Stimulated activated naive CD8-positive, alpha-beta T cell treated with anti-CD3 and anti-CD28 coated beads, Interleukin-15, amount 100 ng/mL, for 72 hours (primary cell): ENCODE results near the gene NLRP6.
A peak's percentile ranks its signal among the peaks of the same experiment; 100 is the strongest.
"Not testable (repeated sequence)": the region's sequence is repeated elsewhere in the genome, so short reads cannot be mapped to it uniquely, and the experiment has no call there.

ENCODE experiments used
- ATAC-seq: fragments of 150-1000 bp; cut with Tn5 transposase; 2 replicates; pipeline ENCODE4 v1.10.0; 2021; ENCODE audit warnings: mild to moderate bottlenecking, moderate library complexity
- DNase-seq, 2 donors: peaks; one replicate each; pipeline ENCODE4 v3.0.0; 2021 to 2022
- H3K27ac Mint-ChIP-seq, 2 donors: one replicate each; pipeline ENCODE4 v1.8.0; 2022; ENCODE audit warnings: mild to moderate bottlenecking in 2 of 2, mixed read lengths in 2 of 2, moderate library complexity in 2 of 2
- H3K27me3 Mint-ChIP-seq: one replicate; pipeline ENCODE4 v1.8.0; 2022; ENCODE audit warnings: mixed read lengths
- H3K4me1 Mint-ChIP-seq: one replicate; pipeline ENCODE4 v1.8.0; 2022; ENCODE audit warnings: mild to moderate bottlenecking, mixed read lengths
- H3K4me3 Mint-ChIP-seq, 2 donors: one replicate each; pipeline ENCODE4 v1.8.0; 2022; ENCODE audit warnings: mild to moderate bottlenecking in 2 of 2, mixed read lengths in 2 of 2, moderate library complexity in 1 of 2
- H3K9me3 Mint-ChIP-seq, 2 donors: one replicate each; pipeline ENCODE4 v1.8.0; 2022; ENCODE audit warnings: mixed read lengths in 2 of 2

Gene NLRP6

DNA sequence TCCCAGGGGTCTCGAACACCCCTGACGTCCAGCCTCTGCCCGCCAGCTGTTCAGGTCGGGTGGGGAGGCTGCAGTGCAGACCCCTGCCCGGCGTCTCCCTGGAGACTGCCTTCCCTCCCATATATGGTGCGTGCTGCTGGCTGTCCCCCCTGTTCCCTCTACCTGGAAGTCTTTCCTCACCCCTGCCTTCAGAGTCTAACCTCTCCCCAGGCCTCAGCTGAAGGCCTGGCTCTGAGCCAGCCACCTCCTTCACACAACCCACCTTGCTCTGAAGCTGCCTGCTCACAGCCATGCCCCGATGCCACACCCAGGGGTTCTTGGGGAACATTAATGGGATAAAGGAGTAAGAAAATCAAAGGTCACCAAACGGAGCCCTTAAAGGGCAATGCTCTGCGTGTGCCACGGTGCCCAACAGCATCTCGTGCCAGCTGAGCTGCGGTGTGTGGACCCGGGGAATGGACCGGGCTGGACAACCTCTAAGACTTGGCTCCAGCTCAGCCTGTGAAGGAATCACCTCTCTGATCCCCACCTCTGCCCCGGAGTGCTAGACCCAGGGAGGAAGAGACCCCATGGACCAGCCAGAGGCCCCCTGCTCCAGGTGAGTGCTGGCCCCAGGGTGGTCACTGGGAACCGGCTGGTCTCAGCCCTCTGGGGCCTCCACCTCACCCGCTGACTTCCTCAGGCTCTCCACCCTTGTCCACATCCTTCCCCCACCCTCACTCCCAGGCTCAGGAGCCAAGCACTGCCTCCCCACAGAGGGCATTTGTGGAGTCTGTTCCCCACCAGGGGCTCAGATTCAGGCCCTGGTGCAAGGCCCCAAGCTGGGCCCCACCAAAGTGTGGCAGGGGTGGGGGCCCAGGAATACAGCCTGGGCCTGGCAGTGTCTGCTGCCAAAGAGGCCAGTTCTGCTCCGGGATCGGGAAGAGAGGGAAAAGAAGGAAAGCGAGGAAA lies at the start of gene NLRP6:
NLRP6 (plus strand) TSS at position 407 of the 951 bp plus-strand sequence; CDS start at position 570, 163 bp downstream.
- Mint-ChIP-seq H3K9me3 (peaks cover 15 to 16% of the 10 kb centered on the region in 2 donors), H3K4me1 (peaks cover 47% of the 10 kb centered on the region), H3K4me3 (peak within 1 kb of the TSS; percentile 89), H3K27ac (peak within 1 kb of the TSS; percentile 93 to 98), H3K27me3 (peaks cover 26% of the 10 kb centered on the region)
- DNase-seq = peak; percentile 17 to 41
- ATAC-seq = no peak

DNA sequence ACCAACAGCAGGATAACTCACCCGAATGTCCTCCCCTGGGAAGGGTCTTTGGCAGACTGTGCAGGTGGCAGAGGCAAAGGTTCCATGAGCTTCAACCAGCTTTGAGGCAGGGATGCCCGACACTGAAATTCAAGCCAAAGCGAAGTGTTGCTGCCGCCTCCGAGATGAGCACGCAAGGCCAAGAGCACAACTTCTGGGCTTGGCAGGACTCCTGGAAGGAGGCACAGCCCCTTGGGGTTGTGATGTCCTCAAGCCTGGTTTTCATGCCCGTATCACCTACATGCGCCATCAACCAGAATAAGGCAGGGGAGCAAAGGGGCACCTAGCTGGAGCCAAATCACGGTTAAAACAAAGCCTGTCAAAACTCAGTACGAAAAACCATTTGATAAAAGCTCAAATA lies 47.8 kb upstream of the NLRP6 start:
- no peak for DNase-seq
- ATAC-seq = no peak
- Mint-ChIP-seq H3K4me1 (peaks cover 50% of the 10 kb centered on the region), H3K27me3 (no peaks in the 10 kb centered on the region), H3K4me3 (no peak overlapping the region), H3K27ac (no peak overlapping the region), H3K9me3 (no peaks in the 10 kb centered on the region)

DNA sequence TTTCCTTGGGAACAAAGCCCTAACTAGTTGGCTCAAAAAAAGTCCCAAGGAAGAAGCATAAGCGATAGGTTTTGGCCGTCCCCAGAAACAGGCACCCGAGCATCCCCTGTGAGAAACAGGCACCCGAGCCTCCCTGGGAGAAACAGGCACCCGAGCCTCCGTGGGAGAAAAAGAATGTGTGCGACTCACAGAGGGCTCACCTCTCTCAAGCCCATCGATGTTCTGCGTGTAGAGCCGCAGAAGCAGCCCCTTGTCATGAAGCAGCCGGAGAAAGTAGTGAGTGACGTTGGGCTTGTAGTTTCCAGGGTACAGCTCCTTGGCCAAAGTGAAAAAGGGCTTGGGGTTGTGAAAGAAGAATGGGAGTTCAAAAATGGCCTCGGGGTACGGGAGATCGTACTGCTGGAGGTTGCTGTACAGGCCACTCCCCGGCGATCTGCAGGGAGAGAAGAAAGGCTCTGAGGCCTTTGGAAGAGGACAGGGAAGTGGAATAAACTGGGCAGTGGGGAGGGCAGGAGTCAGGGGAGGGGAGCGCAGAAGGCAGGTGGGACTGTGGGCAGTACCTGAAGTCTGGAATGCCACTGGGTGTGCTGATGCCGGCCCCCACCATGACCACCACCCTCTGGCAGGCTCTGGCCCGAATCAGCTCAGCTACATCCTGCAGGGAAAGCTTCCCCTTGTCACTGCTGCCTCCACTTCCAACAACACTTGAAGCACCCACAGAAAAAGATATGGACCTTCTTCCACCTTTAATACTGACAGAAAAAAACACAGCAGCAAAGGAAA lies 45.2 kb upstream of the NLRP6 start:
- Mint-ChIP-seq H3K4me3 (no peak overlapping the region), H3K4me1 (peaks cover 40% of the 10 kb centered on the region), H3K27me3 (no peaks in the 10 kb centered on the region), H3K27ac (no peak overlapping the region), H3K9me3 (no peaks in the 10 kb centered on the region)
- ATAC-seq = no peak
- DNase-seq = no peak

DNA sequence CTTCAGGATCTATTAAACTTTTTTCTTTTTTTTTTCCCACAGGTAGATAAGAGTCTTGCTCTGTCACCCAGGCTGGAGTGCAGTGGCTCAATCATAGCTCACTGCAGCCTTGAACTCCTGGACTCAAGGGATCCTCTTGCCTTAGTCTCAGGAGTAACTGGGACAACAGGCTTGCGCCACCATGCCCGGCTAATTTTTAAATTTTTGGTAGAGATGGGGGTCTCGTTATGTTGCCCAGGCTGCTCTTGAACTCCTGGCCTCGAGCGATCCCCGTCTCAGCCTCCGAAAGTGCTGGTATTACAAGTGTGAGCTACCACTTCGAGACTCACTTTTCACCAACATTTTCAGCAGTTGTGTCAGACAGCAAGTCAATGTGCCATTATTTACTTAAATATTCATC lies 43.0 kb upstream of the NLRP6 start:
- H3K4me1 Mint-ChIP-seq = peaks cover 50% of the 10 kb centered on the region
- ATAC-seq (no peak), DNase-seq (no peak)
- H3K27ac Mint-ChIP-seq = peak overlapping the region; percentile 86 to 89
- H3K9me3 Mint-ChIP-seq = no peaks in the 10 kb centered on the region
- H3K4me3 Mint-ChIP-seq = peak overlapping the region; percentile 97 to 98
- no peaks in the 10 kb centered on the region for H3K27me3 Mint-ChIP-seq

GRCh38 chr11:235609-235996 lies 42.6 kb upstream of the NLRP6 start:
- no peak for DNase-seq
- no peaks in the 10 kb centered on the region for H3K27me3 Mint-ChIP-seq
- H3K4me3 Mint-ChIP-seq = peak overlapping the region; percentile 97 to 98
- ATAC-seq = peak; percentile 66
- H3K27ac Mint-ChIP-seq = peak overlapping the region; percentile 86 to 89
- peaks cover 52% of the 10 kb centered on the region for H3K4me1 Mint-ChIP-seq
- H3K9me3 Mint-ChIP-seq = no peaks in the 10 kb centered on the region

- no peaks in the 10 kb centered on the region for H3K9me3 Mint-ChIP-seq
- ATAC-seq (peak; percentile 91), DNase-seq (peak; percentile 81 to 88)
- peaks cover 54% of the 10 kb centered on the region for H3K4me1 Mint-ChIP-seq
- no peaks in the 10 kb centered on the region for H3K27me3 Mint-ChIP-seq
- H3K4me3 Mint-ChIP-seq = peak within 1 kb of the TSS; percentile 97 to 98
- peak within 1 kb of the TSS; percentile 99 for H3K27ac Mint-ChIP-seq
These were observed 42.0 kb upstream of the NLRP6 start, which contains the start of gene SIRT3 for GRCh38 chr11:235997-236773. Gene SIRT3, minus strand, starts transcription at chr11:236342. Its CDS starts 14 bp downstream, at chr11:236328.

DNA sequence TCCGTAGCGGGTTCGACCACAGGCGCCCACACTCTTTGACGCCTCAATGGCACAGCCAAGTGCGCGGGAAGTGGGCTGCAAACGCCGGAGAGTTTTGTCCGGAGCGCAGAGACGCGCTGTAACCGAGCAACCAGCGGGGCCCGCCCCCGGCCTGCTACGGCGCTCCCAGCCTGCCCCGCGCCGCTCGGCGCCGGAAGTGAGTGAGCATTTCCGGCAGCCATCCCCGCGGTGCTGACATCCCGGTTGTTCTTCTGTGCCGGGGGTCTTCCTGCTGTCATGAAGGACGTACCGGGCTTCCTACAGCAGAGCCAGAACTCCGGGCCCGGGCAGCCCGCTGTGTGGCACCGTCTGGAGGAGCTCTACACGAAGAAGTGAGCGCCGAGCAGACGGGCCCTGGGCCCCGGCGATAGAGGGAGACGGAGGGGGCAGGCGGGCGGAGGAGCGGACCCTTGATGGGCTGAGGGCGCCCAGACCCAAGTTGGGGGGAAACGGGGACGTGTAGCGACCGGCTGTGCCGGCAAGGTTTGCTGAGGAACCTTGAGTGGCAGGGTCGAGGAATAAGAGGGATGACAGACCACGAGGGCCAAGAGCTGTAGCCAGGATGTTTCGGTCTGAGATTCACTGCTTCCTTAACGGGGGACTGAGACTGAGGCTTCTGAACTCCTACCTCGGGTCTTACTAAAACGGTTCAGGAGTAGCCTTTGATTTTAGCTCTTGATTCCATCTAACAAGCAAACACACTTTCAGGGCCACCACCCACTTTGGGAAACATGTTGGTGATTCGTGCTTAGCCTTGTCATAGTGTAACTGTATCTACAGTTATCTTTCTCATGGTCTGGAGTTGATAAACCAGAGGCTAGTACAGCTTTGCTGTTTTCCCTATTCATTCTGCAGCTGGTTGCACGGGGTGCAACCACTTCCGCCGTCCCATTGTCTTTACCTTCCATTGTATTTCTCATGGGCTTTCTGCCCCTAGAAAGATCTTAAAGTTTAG lies 41.1 kb upstream of the NLRP6 start, which contains the start of gene PSMD13:
PSMD13 (plus strand) TSS at position 203 of the 994 bp plus-strand sequence; CDS start at position 277, 74 bp downstream.
- DNase-seq (peak; percentile 90 to 91), ATAC-seq (peak; percentile 90)
- H3K9me3 Mint-ChIP-seq = no peaks in the 10 kb centered on the region
- no peaks in the 10 kb centered on the region for H3K27me3 Mint-ChIP-seq
- H3K27ac Mint-ChIP-seq = peak within 1 kb of the TSS; percentile 99
- H3K4me3 Mint-ChIP-seq = peak within 1 kb of the TSS; percentile 97 to 98
- H3K4me1 Mint-ChIP-seq = peaks cover 63% of the 10 kb centered on the region

DNA sequence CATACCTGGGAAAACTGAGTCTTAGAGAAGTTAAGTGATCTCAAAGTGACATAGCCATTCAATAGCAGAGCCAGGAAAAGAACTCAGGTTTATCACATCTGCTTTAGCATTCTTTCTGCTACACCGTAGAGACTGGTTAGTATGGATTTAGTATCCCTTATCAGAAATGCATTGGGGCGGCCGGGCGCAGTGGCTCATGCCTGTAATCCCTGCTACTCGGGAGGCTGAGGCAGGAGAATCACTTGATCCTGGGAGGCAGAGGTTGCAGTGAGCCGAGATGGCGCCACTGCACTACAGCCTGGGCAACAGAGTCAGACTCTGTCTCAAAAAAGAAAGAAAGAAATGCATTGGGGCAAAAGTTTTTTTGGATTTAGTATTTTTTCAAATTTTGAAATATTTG lies 39.9 kb upstream of the NLRP6 start:
- not testable (repeated sequence) for H3K27ac Mint-ChIP-seq, DNase-seq, H3K9me3 Mint-ChIP-seq, ATAC-seq, H3K27me3 Mint-ChIP-seq
- Mint-ChIP-seq H3K4me3 (peak overlapping the region; percentile 97 to 98), H3K4me1 (peaks cover 63% of the 10 kb centered on the region)

DNA sequence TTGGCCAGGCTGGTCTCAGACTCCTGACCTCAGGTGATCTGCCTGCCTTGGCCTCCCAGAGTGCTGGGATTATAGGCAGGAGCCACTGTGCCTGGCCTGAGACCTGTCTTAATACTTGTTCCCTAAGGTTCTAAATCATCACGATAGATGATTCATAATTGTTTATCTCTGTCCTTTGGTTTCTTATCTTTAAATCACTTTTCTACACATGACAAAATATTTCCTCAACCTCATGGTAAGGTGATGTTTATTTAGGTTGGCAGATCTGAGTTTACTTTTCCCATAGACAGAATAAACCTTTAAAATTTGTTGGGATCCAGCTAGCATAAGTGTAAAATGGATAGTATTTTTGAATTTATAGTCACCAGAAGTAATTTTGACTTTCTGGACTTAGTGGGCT lies 37.9 kb upstream of the NLRP6 start:
- H3K4me1 Mint-ChIP-seq = peaks cover 54% of the 10 kb centered on the region
- ATAC-seq (no peak), DNase-seq (no peak)
- no peaks in the 10 kb centered on the region for H3K27me3 Mint-ChIP-seq
- no peak overlapping the region for H3K4me3 Mint-ChIP-seq
- no peaks in the 10 kb centered on the region for H3K9me3 Mint-ChIP-seq
- H3K27ac Mint-ChIP-seq = peak overlapping the region in 1 of 2 donors; percentile 47

- H3K27me3 Mint-ChIP-seq = no peaks in the 10 kb centered on the region
- DNase-seq (no peak), ATAC-seq (no peak)
- no peak overlapping the region for H3K27ac Mint-ChIP-seq
- peaks cover 54% of the 10 kb centered on the region for H3K4me1 Mint-ChIP-seq
- H3K9me3 Mint-ChIP-seq = no peaks in the 10 kb centered on the region
- H3K4me3 Mint-ChIP-seq = no peak overlapping the region
These were observed 36.6 kb upstream of the NLRP6 start for GRCh38 chr11:241634-242033.

- peaks cover 45% of the 10 kb centered on the region for H3K4me1 Mint-ChIP-seq
- ATAC-seq (no peak), DNase-seq (no peak)
- no peaks in the 10 kb centered on the region for H3K9me3 Mint-ChIP-seq
- no peak overlapping the region for H3K27ac Mint-ChIP-seq
- H3K27me3 Mint-ChIP-seq = no peaks in the 10 kb centered on the region
- H3K4me3 Mint-ChIP-seq = no peak overlapping the region
These were observed 33.8 kb upstream of the NLRP6 start for GRCh38 chr11:244376-244775.

DNA sequence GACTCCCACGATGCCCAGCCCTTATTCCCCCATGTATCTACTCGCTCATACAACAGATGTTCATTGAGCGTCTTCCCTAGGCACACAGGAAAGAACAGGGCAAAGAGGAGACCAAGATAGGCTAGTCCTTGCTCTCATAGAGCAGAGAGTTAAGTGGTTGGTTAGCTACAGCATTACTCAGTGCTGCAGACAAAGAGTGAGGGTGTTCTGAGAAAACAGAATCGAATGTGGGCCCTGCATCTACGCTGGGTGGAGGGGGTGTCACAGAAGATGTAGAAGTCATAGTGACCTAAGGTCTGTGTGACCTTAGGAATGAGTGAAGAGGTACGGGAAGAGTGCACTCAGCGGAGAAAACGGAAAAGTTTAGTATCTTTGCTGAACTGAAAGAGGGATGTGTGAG lies 29.1 kb upstream of the NLRP6 start:
- peaks cover 23% of the 10 kb centered on the region for H3K4me1 Mint-ChIP-seq
- DNase-seq (no peak), ATAC-seq (no peak)
- no peaks in the 10 kb centered on the region for H3K27me3 Mint-ChIP-seq
- peak overlapping the region in 1 of 2 donors; percentile 44 for H3K27ac Mint-ChIP-seq
- H3K9me3 Mint-ChIP-seq = no peaks in the 10 kb centered on the region
- no peak overlapping the region for H3K4me3 Mint-ChIP-seq

GRCh38 chr11:250274-250673 lies 27.9 kb upstream of the NLRP6 start:
- Mint-ChIP-seq H3K27ac (no peak overlapping the region), H3K4me3 (no peak overlapping the region), H3K9me3 (no peaks in the 10 kb centered on the region), H3K27me3 (no peaks in the 10 kb centered on the region), H3K4me1 (peaks cover 19% of the 10 kb centered on the region)
- ATAC-seq (no peak), DNase-seq (no peak)

DNA sequence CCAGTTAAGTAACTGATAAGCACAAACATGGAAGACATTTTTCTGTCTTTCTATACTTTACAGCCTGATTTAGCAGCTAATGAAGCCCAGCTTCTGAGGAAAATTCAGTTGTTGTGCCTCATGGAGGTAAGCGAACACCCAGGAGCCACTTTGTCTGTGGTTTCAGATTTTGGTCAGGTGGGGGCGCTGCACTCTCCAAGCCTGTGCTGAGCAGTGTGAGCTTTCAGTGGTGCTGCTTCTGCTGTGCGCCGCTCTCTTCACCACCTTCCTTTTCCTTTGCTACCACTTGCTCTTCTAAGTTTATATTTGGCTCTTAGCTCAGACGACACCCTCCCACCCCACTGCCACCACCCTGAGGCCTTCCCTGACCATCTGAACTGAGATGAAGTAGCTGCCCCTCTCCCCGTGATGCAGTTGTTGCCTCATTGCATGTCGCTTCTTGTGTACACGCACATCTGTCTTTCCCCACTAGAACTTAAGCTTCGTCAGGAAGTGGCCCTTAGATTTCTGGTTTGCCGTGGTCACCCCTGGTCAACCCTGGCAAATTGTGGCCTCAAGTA lies 27.4 kb upstream of the NLRP6 start:
- Mint-ChIP-seq H3K27me3 (no peaks in the 10 kb centered on the region), H3K4me1 (peaks cover 15% of the 10 kb centered on the region), H3K9me3 (no peaks in the 10 kb centered on the region), H3K4me3 (no peak overlapping the region), H3K27ac (peak overlapping the region in 1 of 2 donors; percentile 62)
- DNase-seq (peak; percentile 78 to 80), ATAC-seq (peak; percentile 97)
